WTC11 (cell line): ENCODE data around the gene SLC49A3.

Source experiments
- ATF1 ChIP-seq: sonication (generic); formaldehyde crosslinking; IDR thresholded peaks from 2 replicates; pipeline ENCODE4 v1.8.1; 2023; ENCODE audit warnings: mild to moderate bottlenecking, moderate library complexity, missing genetic modification reagents
- ATF2 ChIP-seq: sonication (generic); formaldehyde crosslinking; IDR thresholded peaks from 2 replicates; pipeline ENCODE4 v1.8.1; 2022; ENCODE audit warnings: low read depth, missing genetic modification reagents, borderline replicate concordance
- CTCF ChIP-seq: fragments of 200-600 bp; IDR thresholded peaks from 2 replicates; pipeline ENCODE4 v1.8.0; 2022; ENCODE audit warnings: antibody characterized with exemption
- E2F5 ChIP-seq: sonication (generic); formaldehyde crosslinking; IDR thresholded peaks from 2 replicates; pipeline ENCODE4 v1.8.1; 2022; ENCODE audit warnings: mild to moderate bottlenecking, moderate library complexity, missing genetic modification reagents
- NFATC4 ChIP-seq: fragments of 250-450 bp; sonication (Bioruptor Pico); IDR thresholded peaks from 2 replicates; pipeline ENCODE4 v1.9.0; 2021; ENCODE audit warnings: mild to moderate bottlenecking
- NR3C1 ChIP-seq: sonication (generic); formaldehyde crosslinking; conservative IDR thresholded peaks from 2 replicates; pipeline ENCODE4 v1.8.1; 2023; ENCODE audit warnings: low read depth, mild to moderate bottlenecking, missing genetic modification reagents
- SP1 ChIP-seq: sonication (generic); formaldehyde crosslinking; conservative IDR thresholded peaks from 2 replicates; pipeline ENCODE4 v1.8.1; 2022; ENCODE audit warnings: missing genetic modification reagents
- TCF7 ChIP-seq: sonication (generic); formaldehyde crosslinking; IDR thresholded peaks from 2 replicates; pipeline ENCODE4 v1.8.0; 2022; ENCODE audit warnings: mild to moderate bottlenecking, low read depth, missing genetic modification reagents, moderate library complexity
- USF2 ChIP-seq: sonication (generic); formaldehyde crosslinking; IDR thresholded peaks from 2 replicates; pipeline ENCODE4 v1.8.1; 2023; ENCODE audit warnings: mild to moderate bottlenecking, missing genetic modification reagents, moderate library complexity
- ZBTB21 ChIP-seq: sonication (generic); formaldehyde crosslinking; IDR thresholded peaks from 2 replicates; pipeline ENCODE4 v1.8.1; 2023; ENCODE audit warnings: mild to moderate bottlenecking, missing genetic modification reagents, borderline replicate concordance
- ZNF219 ChIP-seq: sonication (generic); formaldehyde crosslinking; IDR thresholded peaks from 2 replicates; pipeline ENCODE4 v1.8.0; 2023; ENCODE audit warnings: missing genetic modification reagents, mild to moderate bottlenecking, borderline replicate concordance
- ZNF263 ChIP-seq: sonication (generic); formaldehyde crosslinking; IDR thresholded peaks from 2 replicates; pipeline ENCODE4 v1.8.1; 2022; ENCODE audit warnings: low read depth, mild to moderate bottlenecking, moderate library complexity, missing genetic modification reagents

- no peak for TF ChIP-seq CTCF
- TF ChIP-seq E2F5 (CRISPR knock-in tag): no peak
- no peak for TF ChIP-seq ZBTB21
- TF ChIP-seq SP1 (CRISPR knock-in tag): no peak
- TF ChIP-seq ZNF263 (CRISPR knock-in tag): no peak
- no peak for TF ChIP-seq TCF7 (CRISPR knock-in tag)
- TF ChIP-seq ZNF219 (CRISPR knock-in tag): no peak
- TF ChIP-seq ATF2 (CRISPR knock-in tag): no peak
- no peak for TF ChIP-seq ATF1
- no peak for TF ChIP-seq NR3C1
- no peak for TF ChIP-seq NFATC4 (CRISPR knock-in tag)
- no peak for TF ChIP-seq USF2 (CRISPR knock-in tag)
These were observed 54.4 kb downstream of the SLC49A3 start for GRCh38 chr4:634599-634985.
